Lung (tissue), 12 donors: ENCODE results near the gene NCOA5. TPM values are rescaled to one million over a fixed set of nuclear protein-coding genes. Genes with fewer than 3 reads are reported as not detected.

Experiments used
- ATAC-seq: fragments of 200-7000 bp; cut with Tn5 transposase; one replicate; pipeline ENCODE4 v1.9.1; 2020; ENCODE audit warnings: moderate number of reproducible peaks; ENCODE audit not compliant: insufficient read depth, low FRiP score
- DNase-seq, 3 donors: peaks; one replicate each; pipeline ENCODE4 v3.0.0-alpha.2; 2013 to 2017
- H3K27ac ChIP-seq, 2 donors: one replicate each; pipeline ENCODE4 v1.5.1; 2013; ENCODE audit warnings: mild to moderate bottlenecking in 2 of 2, moderate library complexity in 2 of 2, control low read depth in 1 of 2, inconsistent platforms in 1 of 2, low read depth in 1 of 2, low read length in 1 of 2
- H3K27me3 ChIP-seq, 3 donors: one replicate each; pipeline ENCODE4 v1.5.1; 2013; ENCODE audit warnings: low read length in 2 of 3; ENCODE audit not compliant: control insufficient read depth in 3 of 3, insufficient read depth in 3 of 3
- H3K36me3 ChIP-seq, 4 donors: one replicate each; pipeline ENCODE4 v1.5.1; 2013; ENCODE audit warnings: low read length in 4 of 4, mild to moderate bottlenecking in 1 of 4, moderate library complexity in 1 of 4; ENCODE audit not compliant: control insufficient read depth in 4 of 4, insufficient read depth in 4 of 4
- H3K4me1 ChIP-seq, 5 donors: one replicate each; pipeline ENCODE4 v1.5.1; 2013; ENCODE audit warnings: low read length in 5 of 5, mild to moderate bottlenecking in 2 of 5, moderate library complexity in 1 of 5; ENCODE audit not compliant: control insufficient read depth in 5 of 5, insufficient read depth in 5 of 5
- H3K4me3 ChIP-seq: one replicate; pipeline ENCODE4 v1.5.1; 2013; ENCODE audit warnings: mild to moderate bottlenecking, control low read depth, moderate library complexity
- H3K9ac ChIP-seq, 2 donors: one replicate each; pipeline ENCODE4 v1.5.1; 2013; ENCODE audit warnings: low read length in 2 of 2, control low read depth in 1 of 2; ENCODE audit not compliant: insufficient read depth in 1 of 2
- H3K9me3 ChIP-seq, 4 donors: one replicate each; pipeline ENCODE4 v1.5.1; 2013; ENCODE audit warnings: low read length in 3 of 4, mild to moderate bottlenecking in 1 of 4, moderate library complexity in 1 of 4; ENCODE audit not compliant: control insufficient read depth in 4 of 4, insufficient read depth in 3 of 4
- WGBS, 2 donors: extraction: QIAGEN DNeasy Blood & Tissue Kit; methylation state at CpG; one replicate each; pipeline ENCODE4 v1.1.7; 2013; 5-methylcytosine and 5-hydroxymethylcytosine counted together
- polyA plus RNA-seq, 2 donors: library from polyadenylated mRNA; stranded (reverse); fragments of 200-250 nt; gene quantifications; one replicate each; pipeline ENCODE4 v1.2.1, GENCODE V29; 2013
- total RNA-seq, 2 donors: library from RNA; depleted of rRNA in 1 of 2; stranded (reverse); fragments of >200 nt in 1 of 2; gene quantifications; one replicate each; pipeline ENCODE4 v1.2.1, GENCODE V29; 2014 to 2021
- TF ChIP-seq, protein P1 (sequence below): IDR thresholded peaks from 2 replicates; pipeline ENCODE4 v1.5.1; 2012; ENCODE audit warnings: mild to moderate bottlenecking; ENCODE audit errors: control extremely low read depth, extremely low read depth
- donor health status: control.
- donor health status: control.
- donor health status: Bipolar disorder and iron deficiency.
- donor health status: healthy.
- donor health status: DM: yes; HTN: yes; CAD: no.

The NCOA5 gene
- total and polyA plus RNA-seq, 4 donors = 11.1 to 24.2 (median 15.1) TPM

DNA sequence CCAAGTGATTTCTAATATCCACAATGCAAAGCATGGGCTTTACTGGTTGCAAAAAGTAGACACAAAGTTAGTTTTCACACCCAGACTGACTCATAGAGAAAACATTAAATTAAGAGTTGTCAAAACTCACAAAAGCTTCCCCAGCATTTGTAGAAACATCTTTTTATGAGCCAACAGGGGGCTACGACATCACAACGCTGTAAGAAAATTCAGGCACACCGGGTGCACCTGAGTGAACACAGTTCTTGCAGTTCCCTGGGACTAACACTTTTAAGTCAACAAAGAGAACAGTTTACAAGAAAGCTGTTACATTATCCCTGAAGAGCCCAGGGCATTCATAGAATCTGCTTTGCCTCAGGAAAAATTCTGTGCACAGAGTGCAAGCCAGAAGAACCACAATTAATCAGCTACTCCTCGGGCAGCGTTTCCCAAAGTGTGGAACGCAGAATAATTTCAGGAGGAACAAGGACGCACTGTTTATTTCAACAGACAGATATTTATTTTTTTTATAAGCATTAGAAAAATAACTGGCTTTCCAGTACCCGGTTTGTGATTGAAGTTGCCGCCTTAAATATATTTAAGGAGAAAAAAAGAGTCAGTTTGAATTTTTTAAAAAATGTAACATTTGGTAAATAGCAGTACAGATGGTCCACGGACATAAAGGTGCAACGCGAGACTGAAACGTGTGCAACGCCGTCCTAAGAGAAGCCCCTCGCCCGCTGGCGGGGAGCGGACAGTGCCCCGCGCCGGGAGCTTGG, 1.2 kb downstream of the NCOA5 start:
- Histone ChIP-seq H3K4me1 (peaks cover 4 to 45% (median 26%) of the 10 kb centered on the region in 5 donors), H3K9me3 (no peaks in the 10 kb centered on the region), H3K36me3 (no peaks in the 10 kb centered on the region), H3K4me3 (peak overlapping the region; percentile 85), H3K27ac (peak overlapping the region; percentile 99), H3K27me3 (no peaks in the 10 kb centered on the region), H3K9ac (peak overlapping the region; percentile 73 to 82)
- WGBS, 2 donors = 5 to 8% methylated on average over 22 of the region's 22 CpGs
- TF ChIP-seq, protein P1, sequence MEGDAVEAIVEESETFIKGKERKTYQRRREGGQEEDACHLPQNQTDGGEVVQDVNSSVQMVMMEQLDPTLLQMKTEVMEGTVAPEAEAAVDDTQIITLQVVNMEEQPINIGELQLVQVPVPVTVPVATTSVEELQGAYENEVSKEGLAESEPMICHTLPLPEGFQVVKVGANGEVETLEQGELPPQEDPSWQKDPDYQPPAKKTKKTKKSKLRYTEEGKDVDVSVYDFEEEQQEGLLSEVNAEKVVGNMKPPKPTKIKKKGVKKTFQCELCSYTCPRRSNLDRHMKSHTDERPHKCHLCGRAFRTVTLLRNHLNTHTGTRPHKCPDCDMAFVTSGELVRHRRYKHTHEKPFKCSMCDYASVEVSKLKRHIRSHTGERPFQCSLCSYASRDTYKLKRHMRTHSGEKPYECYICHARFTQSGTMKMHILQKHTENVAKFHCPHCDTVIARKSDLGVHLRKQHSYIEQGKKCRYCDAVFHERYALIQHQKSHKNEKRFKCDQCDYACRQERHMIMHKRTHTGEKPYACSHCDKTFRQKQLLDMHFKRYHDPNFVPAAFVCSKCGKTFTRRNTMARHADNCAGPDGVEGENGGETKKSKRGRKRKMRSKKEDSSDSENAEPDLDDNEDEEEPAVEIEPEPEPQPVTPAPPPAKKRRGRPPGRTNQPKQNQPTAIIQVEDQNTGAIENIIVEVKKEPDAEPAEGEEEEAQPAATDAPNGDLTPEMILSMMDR = no peak
- peak in 2 of 3 donors; percentile 11 to 17 for DNase-seq
- no peak for ATAC-seq

DNA sequence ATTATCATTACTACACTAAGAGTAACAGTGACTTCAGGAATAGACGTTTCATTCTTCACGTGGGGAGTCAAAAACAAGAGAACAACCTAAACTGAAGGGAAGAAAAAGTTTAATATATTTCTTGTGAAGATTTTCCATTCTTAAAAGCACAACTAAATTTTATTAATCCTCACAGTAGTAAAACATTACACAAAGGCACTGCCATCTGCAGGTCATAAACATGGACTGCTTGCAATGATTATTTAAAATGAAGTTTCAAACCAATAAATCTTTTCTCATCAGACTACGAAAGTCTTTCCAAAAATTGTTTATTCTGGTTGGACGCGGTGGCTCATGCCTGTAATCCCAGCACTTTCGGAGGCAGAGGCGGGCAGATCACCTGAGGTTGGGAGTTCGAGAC, 2.6 kb downstream of the NCOA5 start:
- WGBS, 2 donors = 68 to 72% methylated on average over 8 of the region's 8 CpGs
- H3K4me1 ChIP-seq = peaks cover 4 to 45% (median 27%) of the 10 kb centered on the region in 5 donors
- no peaks in the 10 kb centered on the region for H3K36me3 ChIP-seq
- H3K9ac ChIP-seq = no peak overlapping the region
- no peak overlapping the region for H3K27ac ChIP-seq
- DNase-seq = peak in 1 of 3 donors; percentile 17
- H3K27me3 ChIP-seq = no peaks in the 10 kb centered on the region
- no peak overlapping the region for H3K4me3 ChIP-seq
- H3K9me3 ChIP-seq = no peaks in the 10 kb centered on the region
- ATAC-seq = no peak
- TF ChIP-seq, protein P1 = no peak

GRCh38 chr20:46085179-46085851, 4.4 kb downstream of the NCOA5 start:
- H3K9ac ChIP-seq = no peak overlapping the region
- DNase-seq (peak in 2 of 3 donors; percentile 61 to 87), ATAC-seq (no peak)
- H3K27ac ChIP-seq = peak overlapping the region in 1 of 2 donors; percentile 21
- TF ChIP-seq, protein P1 = no peak
- H3K36me3 ChIP-seq = no peaks in the 10 kb centered on the region
- no peaks in the 10 kb centered on the region for H3K27me3 ChIP-seq
- WGBS, 2 donors = 45 to 54% methylated on average over 4 of the region's 4 CpGs
- H3K4me3 ChIP-seq = no peak overlapping the region
- no peaks in the 10 kb centered on the region for H3K9me3 ChIP-seq
- H3K4me1 ChIP-seq = peaks cover 4 to 42% (median 27%) of the 10 kb centered on the region in 5 donors
